Measurements from ENCODE around the gene SSR1. TPM values are rescaled to one million over a fixed set of nuclear protein-coding genes. Genes with fewer than 3 reads are reported as not detected.

SSR1 gene
- total RNA-seq, 3 donors from 2014 or later, result 52.2 to 53.6 (median 53.4) TPM

DNA sequence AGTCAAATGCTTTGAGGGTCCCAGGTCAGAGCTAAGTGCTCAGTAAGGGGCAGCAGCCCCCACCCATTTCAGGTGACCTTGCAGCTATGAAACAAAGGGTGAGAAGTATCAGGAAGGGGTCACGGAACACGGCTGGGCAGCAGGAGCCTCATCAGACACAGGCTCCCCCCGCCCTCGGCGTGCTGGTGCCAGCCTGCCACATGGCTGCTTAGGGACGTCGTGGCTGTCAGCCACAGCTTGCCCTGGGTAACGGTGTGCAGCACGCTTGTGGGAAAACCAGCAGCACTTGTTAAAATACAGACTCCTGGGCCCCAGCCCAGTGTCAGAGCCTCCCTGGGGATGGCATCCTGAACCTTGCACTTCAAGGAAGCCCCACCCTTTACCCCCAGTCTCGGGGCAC, 39.3 kb downstream of the SSR1 start:
- Histone ChIP-seq H3K27ac (no peak overlapping the region), H3K36me3 (no peaks in the 10 kb centered on the region), H3K9me3 (no peaks in the 10 kb centered on the region), H3K27me3 (no peaks in the 10 kb centered on the region), H3K4me3 (no peak overlapping the region), H3K4me1 (no peaks in the 10 kb centered on the region)
- intact Hi-C loops (cut with DNase I; ENCODE audit: low total_unique reads), result no loop called here
- no peak for DNase-seq (ENCODE audit: low spot score in 2 of 2)
- TF ChIP-seq POLR2AphosphoS5 (IDR thresholded peaks at IDR 0.05) (no peak), POLR2A (IDR thresholded peaks at IDR 0.05) (no peak)
- TF ChIP-seq, protein P1, sequence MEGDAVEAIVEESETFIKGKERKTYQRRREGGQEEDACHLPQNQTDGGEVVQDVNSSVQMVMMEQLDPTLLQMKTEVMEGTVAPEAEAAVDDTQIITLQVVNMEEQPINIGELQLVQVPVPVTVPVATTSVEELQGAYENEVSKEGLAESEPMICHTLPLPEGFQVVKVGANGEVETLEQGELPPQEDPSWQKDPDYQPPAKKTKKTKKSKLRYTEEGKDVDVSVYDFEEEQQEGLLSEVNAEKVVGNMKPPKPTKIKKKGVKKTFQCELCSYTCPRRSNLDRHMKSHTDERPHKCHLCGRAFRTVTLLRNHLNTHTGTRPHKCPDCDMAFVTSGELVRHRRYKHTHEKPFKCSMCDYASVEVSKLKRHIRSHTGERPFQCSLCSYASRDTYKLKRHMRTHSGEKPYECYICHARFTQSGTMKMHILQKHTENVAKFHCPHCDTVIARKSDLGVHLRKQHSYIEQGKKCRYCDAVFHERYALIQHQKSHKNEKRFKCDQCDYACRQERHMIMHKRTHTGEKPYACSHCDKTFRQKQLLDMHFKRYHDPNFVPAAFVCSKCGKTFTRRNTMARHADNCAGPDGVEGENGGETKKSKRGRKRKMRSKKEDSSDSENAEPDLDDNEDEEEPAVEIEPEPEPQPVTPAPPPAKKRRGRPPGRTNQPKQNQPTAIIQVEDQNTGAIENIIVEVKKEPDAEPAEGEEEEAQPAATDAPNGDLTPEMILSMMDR (IDR thresholded peaks at IDR 0.05), result no peak

GRCh38 chr6:7271205-7271534, 41.8 kb downstream of the SSR1 start:
- Histone ChIP-seq H3K27me3 (no peaks in the 10 kb centered on the region), H3K4me3 (no peak overlapping the region), H3K9me3 (no peaks in the 10 kb centered on the region), H3K36me3 (no peaks in the 10 kb centered on the region), H3K27ac (no peak overlapping the region), H3K4me1 (no peaks in the 10 kb centered on the region)
- DNase-seq (ENCODE audit: low spot score in 2 of 2), result no peak
- intact Hi-C loops (cut with DNase I; ENCODE audit: low total_unique reads), result no loop called here
- no peak for TF ChIP-seq POLR2A (IDR thresholded peaks at IDR 0.05)
- no peak for TF ChIP-seq POLR2AphosphoS5 (IDR thresholded peaks at IDR 0.05)
- TF ChIP-seq, protein P1 (IDR thresholded peaks at IDR 0.05), result no peak

GRCh38 chr6:7270320-7271204, 42.4 kb downstream of the SSR1 start:
- no peaks in the 10 kb centered on the region for H3K36me3 ChIP-seq
- DNase-seq (ENCODE audit: low spot score in 2 of 2), result no peak
- H3K27me3 ChIP-seq, result no peaks in the 10 kb centered on the region
- intact Hi-C loops (cut with DNase I; ENCODE audit: low total_unique reads), result no loop called here
- no peak overlapping the region for H3K27ac ChIP-seq
- TF ChIP-seq, protein P1 (IDR thresholded peaks at IDR 0.05), result no peak
- TF ChIP-seq POLR2A (IDR thresholded peaks at IDR 0.05) (no peak), POLR2AphosphoS5 (IDR thresholded peaks at IDR 0.05) (no peak)
- H3K4me3 ChIP-seq, result no peak overlapping the region
- no peaks in the 10 kb centered on the region for H3K4me1 ChIP-seq
- H3K9me3 ChIP-seq, result no peaks in the 10 kb centered on the region

DNA sequence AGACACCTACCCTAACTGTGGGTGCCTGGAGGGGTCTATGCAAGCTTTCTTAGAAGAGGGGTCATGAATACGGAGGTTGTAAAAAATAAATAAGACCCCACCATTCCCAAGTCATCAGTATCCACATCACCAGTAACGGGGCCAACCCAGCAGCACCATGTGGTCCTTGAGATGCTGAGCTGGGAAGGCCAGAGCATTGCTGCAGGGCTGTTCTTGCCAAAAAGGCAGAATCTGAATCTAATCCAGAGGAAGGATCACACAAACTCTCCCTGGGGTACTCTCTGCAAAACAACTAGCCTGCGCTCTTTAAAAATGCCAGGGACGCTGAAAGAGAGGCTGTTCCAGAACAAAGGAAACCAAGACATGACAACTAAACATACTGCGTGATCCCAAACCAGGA, 43.2 kb downstream of the SSR1 start:
- no peaks in the 10 kb centered on the region for H3K36me3 ChIP-seq
- no peaks in the 10 kb centered on the region for H3K27me3 ChIP-seq
- no peak for DNase-seq (ENCODE audit: low spot score in 2 of 2)
- no peak overlapping the region for H3K4me3 ChIP-seq
- no peaks in the 10 kb centered on the region for H3K9me3 ChIP-seq
- TF ChIP-seq POLR2A (IDR thresholded peaks at IDR 0.05) (no peak), POLR2AphosphoS5 (IDR thresholded peaks at IDR 0.05) (no peak)
- TF ChIP-seq, protein P1 (IDR thresholded peaks at IDR 0.05), result no peak
- H3K27ac ChIP-seq, result no peak overlapping the region
- H3K4me1 ChIP-seq, result no peaks in the 10 kb centered on the region
- intact Hi-C loops (cut with DNase I; ENCODE audit: low total_unique reads), result no loop called here

GRCh38 chr6:7268816-7269555, 44.0 kb downstream of the SSR1 start:
- no peak overlapping the region for H3K4me3 ChIP-seq
- TF ChIP-seq POLR2AphosphoS5 (IDR thresholded peaks at IDR 0.05) (no peak), POLR2A (IDR thresholded peaks at IDR 0.05) (no peak)
- TF ChIP-seq, protein P1 (IDR thresholded peaks at IDR 0.05), result no peak
- intact Hi-C loops (cut with DNase I; ENCODE audit: low total_unique reads), result no loop called here
- H3K27me3 ChIP-seq, result no peaks in the 10 kb centered on the region
- no peaks in the 10 kb centered on the region for H3K36me3 ChIP-seq
- H3K4me1 ChIP-seq, result no peaks in the 10 kb centered on the region
- H3K9me3 ChIP-seq, result no peaks in the 10 kb centered on the region
- no peak overlapping the region for H3K27ac ChIP-seq
- DNase-seq (ENCODE audit: low spot score in 2 of 2), result no peak

All from breast epithelium (tissue), 4 donors.